Keratinocyte (primary cell): Measurements from ENCODE around the gene ARHGEF28.

Source experiments
- EZH2 ChIP-seq: IDR thresholded peaks from one replicate; pipeline ENCODE4 v1.6.1; 2012; ENCODE audit warnings: inconsistent platforms, mild to moderate bottlenecking, low read length, moderate library complexity
- TF ChIP-seq, protein P1 (sequence below), 3 experiments: IDR thresholded peaks in 1 of 3; conservative IDR thresholded peaks in 1 of 3; optimal IDR thresholded peaks in 1 of 3; 2 replicates in 2 of 3; 3 replicates in 1 of 3; pipeline versions ENCODE3 to v1.5.1; 2011; ENCODE audit warnings: low read length in 3 of 3, mild to moderate bottlenecking in 3 of 3, moderate library complexity in 2 of 3, control low read depth in 1 of 3, inconsistent platforms in 1 of 3; ENCODE audit not compliant: insufficient read depth in 2 of 3; ENCODE audit errors: extremely low read depth in 1 of 3

DNA sequence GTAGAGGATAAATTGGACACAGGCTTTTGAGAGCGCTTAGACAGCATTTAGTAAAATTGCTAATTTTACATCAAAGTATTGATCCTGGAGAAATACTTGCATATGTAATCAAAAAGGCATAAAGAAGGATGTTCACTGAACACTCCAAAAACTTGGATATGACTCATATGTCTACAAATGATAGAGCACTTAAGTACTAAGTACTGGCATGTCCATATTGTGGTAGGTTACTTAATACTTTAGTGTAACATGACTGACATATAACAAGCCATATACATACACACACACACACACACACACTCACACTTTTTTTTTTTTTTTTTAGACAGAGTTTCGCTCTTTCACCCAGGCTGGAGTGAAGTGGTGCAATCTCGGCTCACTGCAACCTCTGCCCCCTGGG is 361.9 kb downstream of the ARHGEF28 start:
- TF ChIP-seq EZH2: no peak
- TF ChIP-seq, protein P1, sequence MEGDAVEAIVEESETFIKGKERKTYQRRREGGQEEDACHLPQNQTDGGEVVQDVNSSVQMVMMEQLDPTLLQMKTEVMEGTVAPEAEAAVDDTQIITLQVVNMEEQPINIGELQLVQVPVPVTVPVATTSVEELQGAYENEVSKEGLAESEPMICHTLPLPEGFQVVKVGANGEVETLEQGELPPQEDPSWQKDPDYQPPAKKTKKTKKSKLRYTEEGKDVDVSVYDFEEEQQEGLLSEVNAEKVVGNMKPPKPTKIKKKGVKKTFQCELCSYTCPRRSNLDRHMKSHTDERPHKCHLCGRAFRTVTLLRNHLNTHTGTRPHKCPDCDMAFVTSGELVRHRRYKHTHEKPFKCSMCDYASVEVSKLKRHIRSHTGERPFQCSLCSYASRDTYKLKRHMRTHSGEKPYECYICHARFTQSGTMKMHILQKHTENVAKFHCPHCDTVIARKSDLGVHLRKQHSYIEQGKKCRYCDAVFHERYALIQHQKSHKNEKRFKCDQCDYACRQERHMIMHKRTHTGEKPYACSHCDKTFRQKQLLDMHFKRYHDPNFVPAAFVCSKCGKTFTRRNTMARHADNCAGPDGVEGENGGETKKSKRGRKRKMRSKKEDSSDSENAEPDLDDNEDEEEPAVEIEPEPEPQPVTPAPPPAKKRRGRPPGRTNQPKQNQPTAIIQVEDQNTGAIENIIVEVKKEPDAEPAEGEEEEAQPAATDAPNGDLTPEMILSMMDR (optimal IDR thresholded peaks at IDR 0.05 in 1 of 3, IDR thresholded peaks at IDR 0.05 in 1 of 3, conservative IDR thresholded peaks at IDR 0.05 in 1 of 3; ENCODE audit: extremely low read depth in 1 of 3, insufficient read depth in 2 of 3, low read length in 3 of 3): no peak
